GM21825 (cell line): ENCODE results near the gene DMXL1.
"Not testable (repeated sequence)": the region's sequence is repeated elsewhere in the genome, so short reads cannot be mapped to it uniquely, and the experiment has no call there.

Experiments used
- ATAC-seq: cut with Tn5 transposase; IDR thresholded peaks from one replicate; pipeline ENCODE4 v1.9.1; 2021; ENCODE audit warnings: mild to moderate bottlenecking, moderate library complexity; ENCODE audit not compliant: unreplicated experiment

Gene DMXL1

GRCh38 chr5:119191944-119192343 lies 121.1 kb downstream of the DMXL1 start:
- no peak for ATAC-seq

GRCh38 chr5:119200795-119201194 lies 129.9 kb downstream of the DMXL1 start:
- ATAC-seq: no peak

GRCh38 chr5:119207105-119207504 lies 136.2 kb downstream of the DMXL1 start:
- ATAC-seq: no peak

GRCh38 chr5:119212026-119212425 lies 141.1 kb downstream of the DMXL1 start:
- no peak for ATAC-seq

- ATAC-seq: no peak
These were observed 141.8 kb downstream of the DMXL1 start for GRCh38 chr5:119212676-119213075.

GRCh38 chr5:119217183-119217582 lies 146.3 kb downstream of the DMXL1 start:
- ATAC-seq: no peak

GRCh38 chr5:119218830-119219782 lies 148.2 kb downstream of the DMXL1 start:
- no peak for ATAC-seq

- peak; percentile 92 for ATAC-seq
These were observed 149.8 kb downstream of the DMXL1 start for GRCh38 chr5:119220576-119221197.

GRCh38 chr5:119221330-119221729 lies 150.4 kb downstream of the DMXL1 start:
- no peak for ATAC-seq

- no peak for ATAC-seq
These were observed 159.1 kb downstream of the DMXL1 start for GRCh38 chr5:119229950-119230349.

GRCh38 chr5:119238265-119239118 lies 167.6 kb downstream of the DMXL1 start:
- ATAC-seq: no peak

- no peak for ATAC-seq
These were observed 168.2 kb downstream of the DMXL1 start for GRCh38 chr5:119239119-119239417.

GRCh38 chr5:119239826-119240225 lies 168.9 kb downstream of the DMXL1 start:
- ATAC-seq: not testable (repeated sequence)

GRCh38 chr5:119243888-119244287 lies 173.0 kb downstream of the DMXL1 start:
- ATAC-seq: no peak

GRCh38 chr5:119250946-119251901 lies 180.3 kb downstream of the DMXL1 start:
- no peak for ATAC-seq

GRCh38 chr5:119255571-119256356 lies 184.9 kb downstream of the DMXL1 start:
- no peak for ATAC-seq

GRCh38 chr5:119257613-119258012 lies 186.7 kb downstream of the DMXL1 start:
- no peak for ATAC-seq

GRCh38 chr5:119263639-119264038 lies 192.8 kb downstream of the DMXL1 start:
- no peak for ATAC-seq

GRCh38 chr5:119264186-119264585 lies 193.3 kb downstream of the DMXL1 start:
- ATAC-seq: no peak
